K562 (cell line): Measurements from ENCODE around the gene TRPV6. TPM values are rescaled to one million over a fixed set of nuclear protein-coding genes. Genes with fewer than 3 reads are reported as not detected.

Experiments
- ATAC-seq: fragments of 200-7000 bp; cut with Tn5 transposase; 3 replicates; pipeline ENCODE4 v1.9.1; 2020; ENCODE audit warnings: moderate library complexity
- BruUV-seq: library from RNA; stranded (reverse); fragments of 400-500 nt; replicated peaks from 2 replicates; lab custom pipeline; 2021; lab: Mats Ljungman, UMichigan
- CTCF ChIA-PET: fragments of 300-600 bp; formaldehyde crosslinking; extraction: SDS; loops from one replicate; lab custom pipeline; 2021; ENCODE audit warnings: low intra/inter-chr PET ratio; lab: Yijun Ruan, JAX
- POLR2A ChIA-PET: fragments of 300-600, 350-650 bp; sonication (Branson Sonifier 250); formaldehyde crosslinking; extraction: SDS; loops from one replicate; lab custom pipeline; 2021; ENCODE audit warnings: antibody characterized with exemption, inconsistent platforms; lab: Yijun Ruan, JAX
- DNase-seq, 4 experiments: peaks; one replicate each; pipeline versions ENCODE4 v3.0.0 to v3.0.0-alpha.2; 2011 to 2018; ENCODE audit warnings: low spot score in 3 of 4, mixed read lengths in 3 of 4; ENCODE audit errors: extremely low read depth in 1 of 4
- FAIRE-seq: peaks from 2 replicates; lab custom pipeline; 2011; peaks lifted over from hg19 to GRCh38; lab: Jason Lieb, UNC
- H2AFZ ChIP-seq: 2 replicates; pipeline ENCODE4 v1.6.0; 2011; ENCODE audit warnings: low read depth, low read length, control low read depth, inconsistent platforms
- H3K27ac ChIP-seq: fragments of 200-600 bp; 3 replicates; pipeline ENCODE4 v1.8.0; 2011; ENCODE audit warnings: low read depth, mild to moderate bottlenecking, control low read depth, inconsistent platforms, low read length, moderate library complexity, mixed read lengths; ENCODE audit errors: extremely low read depth
- H3K27me3 ChIP-seq, 2 experiments: fragments of 300-600 bp in 1 of 2; 2 replicates in 1 of 2; 3 replicates in 1 of 2; pipeline versions ENCODE4 v1.6.0 to v1.8.0; 2011; ENCODE audit warnings: inconsistent platforms in 2 of 2, low read length in 2 of 2, mild to moderate bottlenecking in 1 of 2, mixed read lengths in 1 of 2, moderate library complexity in 1 of 2; ENCODE audit not compliant: control insufficient read depth in 2 of 2, insufficient read depth in 2 of 2
- H3K36me3 ChIP-seq: fragments of 300-600 bp; 3 replicates; pipeline ENCODE4 v1.8.0; 2011; ENCODE audit warnings: mild to moderate bottlenecking, low read length, inconsistent platforms; ENCODE audit not compliant: control insufficient read depth, insufficient read depth
- H3K4me1 ChIP-seq, 2 experiments: fragments of 200-600 bp in 1 of 2; replicated peaks in 1 of 2; 2 replicates in 1 of 2; 3 replicates in 1 of 2; pipeline versions ENCODE4 v1.5.1 to v1.8.0; 2011; ENCODE audit warnings: inconsistent platforms in 2 of 2, low read length in 2 of 2, mild to moderate bottlenecking in 1 of 2, mixed read lengths in 1 of 2, moderate library complexity in 1 of 2; ENCODE audit not compliant: control insufficient read depth in 2 of 2, insufficient read depth in 2 of 2
- H3K4me2 ChIP-seq: 2 replicates; pipeline ENCODE4 v1.6.1; 2011; ENCODE audit warnings: low read length, control low read depth, inconsistent platforms, mixed read lengths; ENCODE audit not compliant: insufficient read depth
- H3K4me3 ChIP-seq: fragments of 200-600 bp; sonication (generic), shearing (Covaris generic); 2 replicates; pipeline ENCODE4 v1.5.1; 2016; ENCODE audit warnings: control low read depth, inconsistent platforms
- H3K79me2 ChIP-seq: fragments of 200-600 bp; 3 replicates; pipeline ENCODE4 v1.8.0; 2011; ENCODE audit warnings: low read length, inconsistent platforms; ENCODE audit not compliant: control insufficient read depth, insufficient read depth
- H3K9ac ChIP-seq, 2 experiments: 2 replicates each; pipeline versions ENCODE4 v1.6.0 to v1.6.1; 2011; ENCODE audit warnings: low read depth in 2 of 2, low read length in 2 of 2, control low read depth in 1 of 2, inconsistent platforms in 1 of 2, mild to moderate bottlenecking in 1 of 2, mixed read lengths in 1 of 2; ENCODE audit not compliant: insufficient read depth in 1 of 2
- H3K9me1 ChIP-seq: one replicate; pipeline ENCODE4 v1.6.0; 2011; ENCODE audit warnings: inconsistent platforms, mild to moderate bottlenecking, low read length, moderate library complexity; ENCODE audit not compliant: control insufficient read depth, insufficient read depth
- H3K9me3 ChIP-seq: replicated peaks from 2 replicates; pipeline ENCODE4 v1.5.1; 2011; ENCODE audit warnings: low read depth, low read length, inconsistent platforms; ENCODE audit not compliant: control insufficient read depth, insufficient read depth
- H4K20me1 ChIP-seq: replicated peaks from 2 replicates; pipeline ENCODE4 v1.6.1; 2011; ENCODE audit warnings: low read length, inconsistent platforms, mixed read lengths; ENCODE audit not compliant: control insufficient read depth, insufficient read depth
- BRCA1 ChIP-seq, 2 experiments: fragments of 450-650 bp in 1 of 2; sonication (generic) in 1 of 2; formaldehyde crosslinking in 1 of 2; IDR thresholded peaks; 2 replicates each; pipeline versions ENCODE4 v1.5.0 to v1.6.1; 2017 to 2020; ENCODE audit warnings: mild to moderate bottlenecking in 1 of 2, missing genetic modification reagents in 1 of 2
- CREB3 ChIP-seq: fragments of 450-650 bp; conservative IDR thresholded peaks from 2 replicates; pipeline ENCODE4 v1.6.1; 2016; ENCODE audit warnings: missing genetic modification characterization, low read depth, mild to moderate bottlenecking, missing compliant biosample characterization, moderate library complexity
- FOS ChIP-seq: IDR thresholded peaks from 3 replicates; pipeline ENCODE4 v1.6.1; 2011; ENCODE audit not compliant: insufficient read length; ENCODE audit errors: extremely low read depth
- HDAC2 ChIP-seq: fragments of 450-650 bp; IDR thresholded peaks from 2 replicates; pipeline ENCODE4 v1.6.1; 2016; ENCODE audit warnings: mild to moderate bottlenecking
- KLF10 ChIP-seq: fragments of 250-450 bp; sonication (Bioruptor Pico); IDR thresholded peaks from 2 replicates; pipeline ENCODE4 v1.6.1; 2021; ENCODE audit warnings: matching md5 sums
- MIER1 ChIP-seq: fragments of 450-650 bp; IDR thresholded peaks from 2 replicates; pipeline ENCODE4 v1.6.1; 2016; ENCODE audit warnings: antibody characterized with exemption, mild to moderate bottlenecking, low read depth
- NFE2L1 ChIP-seq: fragments of 450-650 bp; IDR thresholded peaks from 2 replicates; pipeline ENCODE4 v1.6.1; 2016; ENCODE audit warnings: missing genetic modification characterization, low read depth, mild to moderate bottlenecking, missing compliant biosample characterization, moderate library complexity, borderline replicate concordance
- RFX5 ChIP-seq: IDR thresholded peaks from 2 replicates; pipeline ENCODE4 v1.6.1; 2011; ENCODE audit warnings: low read depth, mild to moderate bottlenecking, improper control_type of control experiment, low read length
- RHOXF2B ChIP-seq: fragments of 250-450 bp; sonication (Bioruptor Pico); conservative IDR thresholded peaks from 2 replicates; pipeline ENCODE4 v1.5.1; 2021
- SMARCE1 ChIP-seq: fragments of 450-650 bp; IDR thresholded peaks from 2 replicates; pipeline ENCODE4 v1.7.1; 2016; ENCODE audit warnings: mild to moderate bottlenecking
- SRF ChIP-seq, 2 experiments: fragments of 250-450, 450-650 bp in 1 of 2; sonication (Bioruptor Pico) in 1 of 2; sonication (generic) in 1 of 2; formaldehyde crosslinking; IDR thresholded peaks; 2 replicates each; pipeline versions ENCODE4 v1.5.0 to v1.5.1; 2020 to 2022; ENCODE audit warnings: mild to moderate bottlenecking in 1 of 2, missing genetic modification reagents in 1 of 2
- TBL1XR1 ChIP-seq, 2 experiments: IDR thresholded peaks; 2 replicates each; pipeline ENCODE4 v1.6.1; 2012; ENCODE audit warnings: improper control_type of control experiment in 2 of 2, low read length in 2 of 2, mild to moderate bottlenecking in 1 of 2
- USF2 ChIP-seq: sonication (generic); formaldehyde crosslinking; IDR thresholded peaks from 2 replicates; pipeline ENCODE4 v1.5.0; 2020; ENCODE audit warnings: missing genetic modification reagents
- ZFX ChIP-seq: sonication (generic); formaldehyde crosslinking; IDR thresholded peaks from 2 replicates; pipeline ENCODE4 v1.8.0; 2022; ENCODE audit warnings: mild to moderate bottlenecking, missing genetic modification reagents, moderate library complexity
- ZNF518B ChIP-seq: fragments of 250-450 bp; sonication (Bioruptor Pico); IDR thresholded peaks from 2 replicates; pipeline ENCODE4 v1.5.0; 2021; ENCODE audit warnings: mild to moderate bottlenecking, moderate library complexity
- WGBS: fragments of 100-300 bp; shearing (Covaris generic); methylation state at CpG from one replicate; pipeline ENCODE4 v1.1.6; 2016; ENCODE audit warnings: low coverage, mixed read lengths; ENCODE audit not compliant: insufficient coverage; ENCODE audit errors: missing lambda C conversion rate; 5-methylcytosine and 5-hydroxymethylcytosine counted together
- in situ Hi-C: fragments of 300-500 bp; cut with MboI; formaldehyde crosslinking; loops from 4 replicates; pipeline ENCODE4 v1.15.0; 2018; ENCODE audit warnings: inconsistent platforms, mixed read lengths
- intact Hi-C: fragments of 100-400 bp; cut with micrococcal nuclease; formaldehyde crosslinking; loops from 2 replicates; pipeline ENCODE4 v1.14.2; 2022
- polyA plus RNA-seq, 8 experiments: library from polyadenylated mRNA; depleted of rRNA in 4 of 8; stranded (reverse) in 5 of 8; unstranded in 3 of 8; fragments of >200 nt; fragmentation: Nextera tagmentation in 2 of 8; fragmentation: Illumina TruSeq in 1 of 8; extraction: Ambion mirVana in 2 of 8; extraction: Trizol in 1 of 8; gene quantifications; 2 replicates each; pipeline versions ENCODE4 v1.2.1 to v1.2.3, GENCODE V29; 2011 to 2014; ENCODE audit warnings: inconsistent platforms in 1 of 8, missing spikeins in 1 of 8
- total RNA-seq, 7 experiments: library from RNA; depleted of rRNA in 6 of 7; stranded (reverse); fragments of >200 nt in 6 of 7; fragmentation: Illumina TruSeq in 2 of 7; extraction: Trizol in 2 of 7; gene quantifications; 2 replicates each; pipeline versions ENCODE4 v1.2.1 to v1.2.3, GENCODE V29; 2011 to 2021; ENCODE audit warnings: low replicate concordance in 1 of 7

The TRPV6 gene
- total and polyA plus RNA-seq, 9 of the 15 experiments (the other 6 are each of a cell fraction or from before 2014, with no cell fraction given), result 0.04 to 0.36 (median 0.11) TPM

GRCh38 chr7:142833174-142834048 lies 52.1 kb downstream of the TRPV6 start:
- ChIA-PET POLR2A (interaction anchor here (1.0 kb wide), 1 partner anchor 12 kb away, joined by 3 read pairs; no protein-coding TSS in a partner anchor), CTCF (no interaction called here)
- Histone ChIP-seq H3K4me3 (no peak overlapping the region), H3K4me1 (peaks cover 4 to 19% of the 10 kb centered on the region in 2 experiments; a peak in 3 of 5 replicates), H3K4me2 (peak overlapping the region; percentile 36), H3K36me3 (no peaks in the 10 kb centered on the region), H4K20me1 (no peaks in the 10 kb centered on the region), H3K79me2 (no peaks in the 10 kb centered on the region), H3K27ac (no peak overlapping the region), H3K9me3 (no peaks in the 10 kb centered on the region), H3K9ac (no peak overlapping the region), H3K9me1 (no peaks in the 10 kb centered on the region), H2AFZ (0 out of 2 replicates have a peak overlapping the region, but pooled peaks have one; percentile 4), H3K27me3 (no peaks in the 10 kb centered on the region; a peak in 1 of 5 replicates)
- intact Hi-C loops, result no loop called here
- 5% methylated on average over 6 of the region's 6 CpGs for WGBS
- ATAC-seq (peak; percentile 85), FAIRE-seq (peak; percentile 81), DNase-seq (peak in 3 of 4 experiments; percentile 44 to 64 (median 51))
- no TSS peak for BruUV-seq
- in situ Hi-C loops, result no loop called here
- TF ChIP-seq ZFX (CRISPR knock-in tag) (no peak; the same call in none of the 2 replicates), MIER1 (peak; percentile 38; the same call in 1 of the 2 replicates), RFX5 (no peak), USF2 (CRISPR knock-in tag) (no peak), KLF10 (CRISPR knock-in tag) (no peak), SRF (CRISPR knock-in tag; IDR thresholded peaks at IDR 0.05) (no peak), CREB3 (tag) (no peak), SMARCE1 (peak; percentile 60), NFE2L1 (no peak), HDAC2 (0 out of 2 replicates have a peak, but pooled peaks have one; percentile 30), FOS (no peak), ZNF518B (CRISPR knock-in tag) (no peak), TBL1XR1 (IDR thresholded peaks at IDR 0.05; ENCODE audit: low read length in 2 of 2) (no peak), RHOXF2B (no peak), BRCA1 (IDR thresholded peaks at IDR 0.05) (no peak), BRCA1 (CRISPR knock-in tag; IDR thresholded peaks at IDR 0.05) (no peak)
